OCI-LY7 (cell line): ENCODE measurements around the gene ZNF83. TPM values are rescaled to one million over a fixed set of nuclear protein-coding genes. Genes with fewer than 3 reads are reported as not detected.

Experiments used
- Bru-seq: library from RNA; stranded (reverse); fragments of 400-500 nt; gene quantifications from one replicate; lab custom pipeline; 2021; lab: Mats Ljungman, UMichigan
- BruChase-seq, 2 experiments: library from RNA; stranded (reverse); fragments of 400-500 nt; gene quantifications; one replicate each; lab custom pipeline; 2021; lab: Mats Ljungman, UMichigan
- BruUV-seq: library from RNA; stranded (reverse); fragments of 400-500 nt; replicated peaks from 2 replicates; lab custom pipeline; 2021; lab: Mats Ljungman, UMichigan
- CTCF ChIA-PET: fragments of 300-600 bp; sonication (Branson Sonifier 250); formaldehyde crosslinking; loops from one replicate; lab custom pipeline; 2022; ENCODE audit warnings: antibody characterized with exemption; ENCODE audit not compliant: unreplicated experiment; lab: Charles Lee
- POLR2A ChIA-PET: fragments of 300-600 bp; sonication (Branson Sonifier 250); formaldehyde crosslinking; loops from one replicate; lab custom pipeline; 2022; ENCODE audit warnings: antibody characterized with exemption; lab: Charles Lee
- DNase-seq: peaks from one replicate; pipeline ENCODE4 v3.0.0-alpha.2; 2015; ENCODE audit warnings: low spot score
- H2AFZ ChIP-seq: fragments of 200-600 bp; sonication (generic), shearing (Covaris generic); 2 replicates; pipeline ENCODE4 v1.6.1; 2014; ENCODE audit warnings: mild to moderate bottlenecking, antibody characterized with exemption, low read length, moderate library complexity
- H3K27ac ChIP-seq: fragments of 200-600 bp; sonication (generic); 2 replicates; pipeline ENCODE4 v1.5.1; 2014; ENCODE audit warnings: mixed run types, low read depth, mild to moderate bottlenecking, moderate library complexity, low read length, inconsistent platforms; ENCODE audit not compliant: poor library complexity, severe bottlenecking
- H3K36me3 ChIP-seq: fragments of 200-600 bp; sonication (generic); 2 replicates; pipeline ENCODE4 v1.6.1; 2014; ENCODE audit warnings: mild to moderate bottlenecking, antibody characterized with exemption, low read length, moderate library complexity, mixed read lengths; ENCODE audit not compliant: insufficient read depth
- H3K4me1 ChIP-seq: fragments of 200-600 bp; sonication (generic); 2 replicates; pipeline ENCODE4 v1.5.1; 2014; ENCODE audit warnings: mild to moderate bottlenecking, low read length; ENCODE audit not compliant: insufficient read depth, poor library complexity, severe bottlenecking
- H3K4me2 ChIP-seq: fragments of 200-600 bp; sonication (generic); 2 replicates; pipeline ENCODE4 v1.6.1; 2014; ENCODE audit warnings: mild to moderate bottlenecking, low read length
- H3K4me3 ChIP-seq: fragments of 200-600 bp; sonication (generic); 2 replicates; pipeline ENCODE4 v1.5.1; 2014; ENCODE audit warnings: mild to moderate bottlenecking, low read depth, low read length; ENCODE audit not compliant: poor library complexity, severe bottlenecking
- H3K79me2 ChIP-seq: fragments of 200-600 bp; sonication (generic); 2 replicates; pipeline ENCODE4 v1.6.1; 2016; ENCODE audit warnings: low read depth, mild to moderate bottlenecking, low read length, moderate library complexity, mixed read lengths; ENCODE audit not compliant: insufficient read depth
- H3K9me2 ChIP-seq: fragments of 200-600 bp; sonication (generic); 2 replicates; pipeline ENCODE4 v1.6.1; 2016; ENCODE audit warnings: mild to moderate bottlenecking, low read length, mixed read lengths; ENCODE audit not compliant: insufficient read depth
- H3K9me3 ChIP-seq: fragments of 200-600 bp; sonication (generic); 2 replicates; pipeline ENCODE4 v1.6.1; 2014; ENCODE audit warnings: mild to moderate bottlenecking, mixed run types, low read length, mixed read lengths
- H4K20me1 ChIP-seq: fragments of 200-600 bp; sonication (generic); 2 replicates; pipeline ENCODE4 v1.6.1; 2014; ENCODE audit warnings: mild to moderate bottlenecking, antibody characterized with exemption, low read length, moderate library complexity, mixed read lengths; ENCODE audit not compliant: insufficient read depth
- EZH2phosphoT487 ChIP-seq: fragments of 200-600 bp; sonication (generic); IDR thresholded peaks from 2 replicates; pipeline ENCODE4 v1.6.1; 2018; ENCODE audit warnings: low read depth, borderline replicate concordance, mild to moderate bottlenecking, mixed run types, antibody characterized with exemption, low read length, moderate library complexity, mixed read lengths
- intact Hi-C: fragments of 100-400 bp; cut with micrococcal nuclease; formaldehyde crosslinking; loops from one replicate; pipeline ENCODE4 v1.10.0; 2022; ENCODE audit not compliant: unreplicated experiment
- long read RNA-seq: library from polyadenylated mRNA; stranded (forward); transcript quantifications from one replicate; pipeline ENCODE4 v2.0.0, GENCODE V29; 2022
- total RNA-seq, 2 experiments: library from RNA; depleted of rRNA in 1 of 2; stranded (reverse); fragments of >200 nt in 1 of 2; shearing (Covaris generic) in 1 of 2; gene quantifications; 2 replicates each; pipeline ENCODE4 v1.2.3, GENCODE V29; 2014 to 2022
- TF ChIP-seq, protein P1 (sequence below): fragments of 200-600 bp; sonication (generic); conservative IDR thresholded peaks from 2 replicates; pipeline ENCODE4 v1.5.1; 2014; ENCODE audit warnings: mild to moderate bottlenecking, antibody characterized with exemption, low read length, moderate library complexity, mixed read lengths

ZNF83 gene
- total RNA-seq (2014; rRNA removed; shearing (Covaris generic)) (59.4 and 66.1 TPM in 2 replicates), total RNA-seq (2022) (47.2 and 66.8 TPM in 2 replicates), Bru-seq, nascent RNA (percentile 72 among the genes with signal in this experiment), BruChase-seq, experiment 1, labeled RNA remaining after a 6-hour chase (percentile 84 among the genes with signal in this experiment), BruChase-seq, experiment 2, labeled RNA remaining after a 2-hour chase (percentile 80 among the genes with signal in this experiment)
- long read RNA-seq, partial matches to known transcripts: 6 of 44 reads
- long read RNA-seq, other reads (novel, unspliced or antisense): 29 of 44 reads

GRCh38 chr19:52637718-52638585, at the start of gene ZNF83:
ZNF83 (minus strand) TSS chr19:52638355.
- Histone ChIP-seq H3K79me2 (peaks cover 10% of the 10 kb centered on the region; the same call in 1 of the 2 replicates), H2AFZ (peak within 1 kb of the TSS; percentile 77), H4K20me1 (no peaks in the 10 kb centered on the region), H3K4me2 (peak within 1 kb of the TSS; percentile 93), H3K9me2 (no peaks in the 10 kb centered on the region), H3K4me1 (peaks cover 10% of the 10 kb centered on the region), H3K27ac (peak within 1 kb of the TSS; percentile 74), H3K36me3 (peaks cover 11% of the 10 kb centered on the region), H3K9me3 (no peaks in the 10 kb centered on the region), H3K4me3 (peak within 1 kb of the TSS; percentile 83)
- ChIA-PET CTCF (no interaction called here), POLR2A (interaction anchor here (0.7 kb wide), 1 partner anchor 414 kb away, joined by 3 read pairs; no protein-coding TSS in a partner anchor)
- peak; percentile 95 for DNase-seq
- no TSS peak for BruUV-seq
- intact Hi-C loops: no loop called here
- TF ChIP-seq EZH2phosphoT487: no peak
- TF ChIP-seq, protein P1, sequence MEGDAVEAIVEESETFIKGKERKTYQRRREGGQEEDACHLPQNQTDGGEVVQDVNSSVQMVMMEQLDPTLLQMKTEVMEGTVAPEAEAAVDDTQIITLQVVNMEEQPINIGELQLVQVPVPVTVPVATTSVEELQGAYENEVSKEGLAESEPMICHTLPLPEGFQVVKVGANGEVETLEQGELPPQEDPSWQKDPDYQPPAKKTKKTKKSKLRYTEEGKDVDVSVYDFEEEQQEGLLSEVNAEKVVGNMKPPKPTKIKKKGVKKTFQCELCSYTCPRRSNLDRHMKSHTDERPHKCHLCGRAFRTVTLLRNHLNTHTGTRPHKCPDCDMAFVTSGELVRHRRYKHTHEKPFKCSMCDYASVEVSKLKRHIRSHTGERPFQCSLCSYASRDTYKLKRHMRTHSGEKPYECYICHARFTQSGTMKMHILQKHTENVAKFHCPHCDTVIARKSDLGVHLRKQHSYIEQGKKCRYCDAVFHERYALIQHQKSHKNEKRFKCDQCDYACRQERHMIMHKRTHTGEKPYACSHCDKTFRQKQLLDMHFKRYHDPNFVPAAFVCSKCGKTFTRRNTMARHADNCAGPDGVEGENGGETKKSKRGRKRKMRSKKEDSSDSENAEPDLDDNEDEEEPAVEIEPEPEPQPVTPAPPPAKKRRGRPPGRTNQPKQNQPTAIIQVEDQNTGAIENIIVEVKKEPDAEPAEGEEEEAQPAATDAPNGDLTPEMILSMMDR: no peak

- H3K4me2 ChIP-seq: no peak overlapping the region
- ChIA-PET POLR2A (no interaction called here), CTCF (no interaction called here)
- no peak for DNase-seq
- no peak for TF ChIP-seq EZH2phosphoT487
- TF ChIP-seq, protein P1: no peak
- peaks cover 35% of the 10 kb centered on the region for H3K79me2 ChIP-seq
- no TSS peak for BruUV-seq
- no peaks in the 10 kb centered on the region for H4K20me1 ChIP-seq
- H3K9me3 ChIP-seq: no peaks in the 10 kb centered on the region
- H3K36me3 ChIP-seq: peaks cover 33% of the 10 kb centered on the region
- H3K4me3 ChIP-seq: no peak overlapping the region
- H3K4me1 ChIP-seq: peaks cover 21% of the 10 kb centered on the region
- no peak overlapping the region for H3K27ac ChIP-seq
- H3K9me2 ChIP-seq: no peaks in the 10 kb centered on the region
- intact Hi-C loops: no loop called here
- H2AFZ ChIP-seq: no peak overlapping the region
Observed at GRCh38 chr19:52687684-52688083, 49.5 kb upstream of the ZNF83 start.
